Measurements from ENCODE around the gene THSD7A. TPM values are rescaled to one million over a fixed set of nuclear protein-coding genes. Genes with fewer than 3 reads are reported as not detected.

Gene THSD7A
- polyA plus RNA-seq, 1 donor (not counting 4 experiments of a cell fraction or from before 2014, with no cell fraction given) = not detected

DNA sequence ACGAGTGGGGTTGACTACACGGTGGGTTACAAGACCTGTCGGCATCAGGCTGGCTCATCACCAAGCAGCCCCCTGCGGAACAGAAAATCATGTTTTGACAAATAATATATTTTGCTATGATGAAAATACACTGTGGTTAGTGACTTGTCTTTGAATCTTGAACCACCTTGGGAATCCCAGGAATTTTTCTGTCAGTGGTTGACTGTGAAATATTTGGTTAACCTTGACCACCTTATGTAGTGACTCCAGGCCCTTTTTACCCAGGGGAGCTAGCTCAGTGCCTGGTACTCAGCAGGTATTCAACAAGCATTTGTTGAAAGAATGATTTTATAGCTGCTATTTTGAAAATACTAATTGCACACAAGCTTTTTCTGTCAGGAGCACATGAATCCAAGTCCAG is 452.4 kb downstream of the THSD7A start:
- Histone ChIP-seq H2AFZ (ENCODE audit: control insufficient read depth, low read length) (no peak overlapping the region), H3K9me3 (ENCODE audit: control insufficient read depth, low read depth, low read length) (no peaks in the 10 kb centered on the region), H3K4me3 (ENCODE audit: control insufficient read depth in 2 of 3, extremely low read depth in 1 of 3, insufficient read depth in 2 of 3, low read depth in 1 of 3, low read length in 3 of 3) (no peak overlapping the region), H3K4me2 (ENCODE audit: control insufficient read depth, extremely low read depth, insufficient read depth, low read depth, low read length) (no peak overlapping the region), H3K36me3 (ENCODE audit: control insufficient read depth in 2 of 2, extremely low read depth in 1 of 2, insufficient read depth in 2 of 2, low read length in 2 of 2) (no peaks in the 10 kb centered on the region), H3K27ac (ENCODE audit: control insufficient read depth, insufficient read depth, low read length) (no peak overlapping the region), H3K9me1 (ENCODE audit: control insufficient read depth, extremely low read depth, insufficient read depth, low read length) (no peaks in the 10 kb centered on the region), H3K9ac (ENCODE audit: control insufficient read depth, extremely low read depth, insufficient read depth, low read length) (no peak overlapping the region), H3K27me3 (ENCODE audit: control insufficient read depth, extremely low read depth, insufficient read depth, low read length) (no peaks in the 10 kb centered on the region), H4K20me1 (ENCODE audit: control insufficient read depth, extremely low read depth, insufficient read depth, low read length) (no peaks in the 10 kb centered on the region), H3K79me2 (ENCODE audit: control insufficient read depth, insufficient read depth, low read length) (no peaks in the 10 kb centered on the region), H3K4me1 (ENCODE audit: control insufficient read depth, extremely low read depth, insufficient read depth, low read length) (no peaks in the 10 kb centered on the region)
- TF ChIP-seq, protein P1, sequence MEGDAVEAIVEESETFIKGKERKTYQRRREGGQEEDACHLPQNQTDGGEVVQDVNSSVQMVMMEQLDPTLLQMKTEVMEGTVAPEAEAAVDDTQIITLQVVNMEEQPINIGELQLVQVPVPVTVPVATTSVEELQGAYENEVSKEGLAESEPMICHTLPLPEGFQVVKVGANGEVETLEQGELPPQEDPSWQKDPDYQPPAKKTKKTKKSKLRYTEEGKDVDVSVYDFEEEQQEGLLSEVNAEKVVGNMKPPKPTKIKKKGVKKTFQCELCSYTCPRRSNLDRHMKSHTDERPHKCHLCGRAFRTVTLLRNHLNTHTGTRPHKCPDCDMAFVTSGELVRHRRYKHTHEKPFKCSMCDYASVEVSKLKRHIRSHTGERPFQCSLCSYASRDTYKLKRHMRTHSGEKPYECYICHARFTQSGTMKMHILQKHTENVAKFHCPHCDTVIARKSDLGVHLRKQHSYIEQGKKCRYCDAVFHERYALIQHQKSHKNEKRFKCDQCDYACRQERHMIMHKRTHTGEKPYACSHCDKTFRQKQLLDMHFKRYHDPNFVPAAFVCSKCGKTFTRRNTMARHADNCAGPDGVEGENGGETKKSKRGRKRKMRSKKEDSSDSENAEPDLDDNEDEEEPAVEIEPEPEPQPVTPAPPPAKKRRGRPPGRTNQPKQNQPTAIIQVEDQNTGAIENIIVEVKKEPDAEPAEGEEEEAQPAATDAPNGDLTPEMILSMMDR (optimal IDR thresholded peaks at IDR 0.05 in 1 of 3, IDR thresholded peaks at IDR 0.05 in 1 of 3, conservative IDR thresholded peaks at IDR 0.05 in 1 of 3; ENCODE audit: extremely low read depth in 1 of 3, insufficient read depth in 2 of 3, low read length in 3 of 3) = no peak
- TF ChIP-seq EZH2 (IDR thresholded peaks at IDR 0.05; ENCODE audit: low read length) = no peak
- dilution Hi-C loops (cut with MboI; ENCODE audit: extremely low pct_ligation_motif_present, low sequenced_read_pairs) = no loop called here
- no peak for FAIRE-seq
- no peak for DNase-seq (ENCODE audit: low read depth, low spot score)

DNA sequence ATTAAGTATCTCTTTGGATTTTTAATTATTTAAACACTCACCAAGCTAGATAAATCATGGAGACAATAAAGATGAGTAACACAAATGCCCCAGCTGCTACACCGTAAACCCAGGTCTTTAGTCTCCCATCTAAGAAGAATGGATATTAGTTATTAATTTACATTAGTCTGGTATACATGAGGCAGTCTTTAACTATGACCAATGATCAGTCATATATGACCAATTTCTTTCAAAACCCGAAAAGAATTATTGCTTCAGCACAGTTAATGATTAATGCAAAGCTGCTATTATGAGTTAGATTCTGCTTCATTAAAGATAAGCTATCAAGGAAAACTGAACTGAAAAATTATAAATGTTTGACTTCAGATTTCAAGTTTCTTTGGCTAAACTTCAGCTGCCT is 455.5 kb downstream of the THSD7A start:
- no peaks in the 10 kb centered on the region for H3K27me3 ChIP-seq (ENCODE audit: control insufficient read depth, extremely low read depth, insufficient read depth, low read length)
- H3K4me1 ChIP-seq (ENCODE audit: control insufficient read depth, extremely low read depth, insufficient read depth, low read length) = no peaks in the 10 kb centered on the region
- H3K4me2 ChIP-seq (ENCODE audit: control insufficient read depth, extremely low read depth, insufficient read depth, low read depth, low read length) = no peak overlapping the region
- H3K79me2 ChIP-seq (ENCODE audit: control insufficient read depth, insufficient read depth, low read length) = no peaks in the 10 kb centered on the region
- no peak overlapping the region for H3K27ac ChIP-seq (ENCODE audit: control insufficient read depth, insufficient read depth, low read length)
- H3K4me3 ChIP-seq (ENCODE audit: control insufficient read depth in 2 of 3, extremely low read depth in 1 of 3, insufficient read depth in 2 of 3, low read depth in 1 of 3, low read length in 3 of 3) = no peak overlapping the region
- no peak overlapping the region for H2AFZ ChIP-seq (ENCODE audit: control insufficient read depth, low read length)
- DNase-seq (ENCODE audit: low read depth, low spot score) (no peak), FAIRE-seq (no peak)
- no peaks in the 10 kb centered on the region for H3K36me3 ChIP-seq (ENCODE audit: control insufficient read depth in 2 of 2, extremely low read depth in 1 of 2, insufficient read depth in 2 of 2, low read length in 2 of 2)
- no peaks in the 10 kb centered on the region for H3K9me3 ChIP-seq (ENCODE audit: control insufficient read depth, low read depth, low read length)
- no peaks in the 10 kb centered on the region for H3K9me1 ChIP-seq (ENCODE audit: control insufficient read depth, extremely low read depth, insufficient read depth, low read length)
- dilution Hi-C loops (cut with MboI; ENCODE audit: extremely low pct_ligation_motif_present, low sequenced_read_pairs) = no loop called here
- no peaks in the 10 kb centered on the region for H4K20me1 ChIP-seq (ENCODE audit: control insufficient read depth, extremely low read depth, insufficient read depth, low read length)
- no peak for TF ChIP-seq EZH2 (IDR thresholded peaks at IDR 0.05; ENCODE audit: low read length)
- TF ChIP-seq, protein P1 (optimal IDR thresholded peaks at IDR 0.05 in 1 of 3, IDR thresholded peaks at IDR 0.05 in 1 of 3, conservative IDR thresholded peaks at IDR 0.05 in 1 of 3; ENCODE audit: extremely low read depth in 1 of 3, insufficient read depth in 2 of 3, low read length in 3 of 3) = no peak
- H3K9ac ChIP-seq (ENCODE audit: control insufficient read depth, extremely low read depth, insufficient read depth, low read length) = no peak overlapping the region

Data from keratinocyte (primary cell).